H1 (cell line): Measurements from ENCODE around the gene COL4A3. TPM values are rescaled to one million over a fixed set of nuclear protein-coding genes. Genes with fewer than 3 reads are reported as not detected.

Experiments used
- CTCF ChIA-PET: fragments of 300-600 bp; sonication (Branson Sonifier 250); formaldehyde crosslinking; loops from one replicate; lab custom pipeline; 2021; ENCODE audit not compliant: partially characterized antibody; lab: Charles Lee
- POLR2A ChIA-PET: fragments of 300-600 bp; sonication (Branson Sonifier 250); formaldehyde crosslinking; loops from one replicate; lab custom pipeline; 2021; ENCODE audit warnings: inconsistent platforms; ENCODE audit not compliant: partially characterized antibody; lab: Charles Lee
- DNase-seq, 2 experiments: peaks; one replicate each; pipeline versions ENCODE4 v3.0.0 to v3.0.0-alpha.2; 2010 to 2022; ENCODE audit warnings: low spot score in 2 of 2, low read depth in 1 of 2, mixed read lengths in 1 of 2
- FAIRE-seq: peaks from 2 replicates; lab custom pipeline; 2011; peaks lifted over from hg19 to GRCh38; lab: Jason Lieb, UNC
- H2AFZ ChIP-seq: 2 replicates; pipeline ENCODE4 v1.8.1; 2012; ENCODE audit warnings: low read length, inconsistent platforms
- H2AK5ac ChIP-seq: 2 replicates; pipeline ENCODE4 v1.6.1; 2013; ENCODE audit warnings: low read depth, low read length
- H2BK120ac ChIP-seq: replicated peaks from 2 replicates; pipeline ENCODE3; 2013; ENCODE audit warnings: low read depth, low read length, inconsistent platforms
- H2BK12ac ChIP-seq: 2 replicates; pipeline ENCODE4 v1.6.1; 2013; ENCODE audit warnings: low read depth, low read length
- H2BK15ac ChIP-seq: 2 replicates; pipeline ENCODE4 v1.6.1; 2013; ENCODE audit warnings: low read length
- H2BK20ac ChIP-seq: 2 replicates; pipeline ENCODE4 v1.6.1; 2013; ENCODE audit warnings: low read length
- H2BK5ac ChIP-seq: 2 replicates; pipeline ENCODE4 v1.6.1; 2013; ENCODE audit warnings: low read depth, low read length
- H3K14ac ChIP-seq: 2 replicates; pipeline ENCODE4 v1.6.1; 2013; ENCODE audit warnings: inconsistent platforms; ENCODE audit not compliant: insufficient read length
- H3K18ac ChIP-seq: 2 replicates; pipeline ENCODE4 v1.6.1; 2013; ENCODE audit warnings: low read length; ENCODE audit errors: extremely low read depth
- H3K23ac ChIP-seq: 2 replicates; pipeline ENCODE4 v1.6.1; 2013; ENCODE audit warnings: inconsistent platforms; ENCODE audit not compliant: insufficient read length
- H3K23me2 ChIP-seq: 2 replicates; pipeline ENCODE4 v1.6.1; 2013; ENCODE audit warnings: low read depth, low read length
- H3K27ac ChIP-seq: 2 replicates; pipeline ENCODE4 v1.6.1; 2011; ENCODE audit warnings: low read depth, low read length, inconsistent platforms
- H3K27me3 ChIP-seq, 4 experiments: replicated peaks in 1 of 4; 1 replicate in 1 of 4; 2 replicates in 3 of 4; pipeline versions ENCODE4 v1.6.1 to v1.8.1; 2011 to 2013; ENCODE audit warnings: low read length in 3 of 4, mild to moderate bottlenecking in 3 of 4, inconsistent platforms in 2 of 4, mixed read lengths in 2 of 4, moderate library complexity in 1 of 4; ENCODE audit not compliant: control insufficient read depth in 3 of 4, insufficient read depth in 3 of 4; ENCODE audit errors: extremely low read depth in 1 of 4
- H3K36me3 ChIP-seq, 4 experiments: 2 replicates each; pipeline versions ENCODE4 v1.6.1 to v1.8.1; 2011 to 2013; ENCODE audit warnings: mild to moderate bottlenecking in 4 of 4, low read length in 3 of 4, moderate library complexity in 2 of 4, control low read depth in 1 of 4, inconsistent platforms in 1 of 4; ENCODE audit not compliant: insufficient read depth in 4 of 4, control insufficient read depth in 2 of 4
- H3K4ac ChIP-seq: replicated peaks from 2 replicates; pipeline ENCODE3; 2013; ENCODE audit warnings: low read length, low read depth, mixed read lengths, inconsistent platforms; ENCODE audit not compliant: insufficient read length
- H3K4me1 ChIP-seq, 4 experiments: replicated peaks in 1 of 4; 1 replicate in 1 of 4; 2 replicates in 3 of 4; pipeline versions ENCODE4 v1.6.1 to v1.8.1; 2011 to 2013; ENCODE audit warnings: low read length in 3 of 4, inconsistent platforms in 2 of 4, mixed read lengths in 1 of 4; ENCODE audit not compliant: insufficient read depth in 4 of 4, control insufficient read depth in 3 of 4
- H3K4me2 ChIP-seq, 2 experiments: 2 replicates each; pipeline versions ENCODE4 v1.6.1 to v1.8.1; 2011 to 2013; ENCODE audit warnings: low read depth in 2 of 2, low read length in 2 of 2, control low read depth in 1 of 2, inconsistent platforms in 1 of 2, mild to moderate bottlenecking in 1 of 2; ENCODE audit not compliant: insufficient read depth in 1 of 2
- H3K4me3 ChIP-seq, 4 experiments: fragments of 200-600, 300-600 bp in 1 of 4; sonication (generic), shearing (Covaris generic), sonication (Bioruptor Twin) in 1 of 4; 2 replicates each; pipeline versions ENCODE4 v1.5.1 to v1.8.1; 2011 to 2016; ENCODE audit warnings: low read length in 4 of 4, low read depth in 3 of 4, control low read depth in 2 of 4, inconsistent platforms in 2 of 4, mild to moderate bottlenecking in 2 of 4, mixed read lengths in 1 of 4, moderate library complexity in 1 of 4; ENCODE audit not compliant: insufficient read depth in 2 of 4; ENCODE audit errors: extremely low read depth in 1 of 4
- H3K56ac ChIP-seq: replicated peaks from 2 replicates; pipeline ENCODE3; 2013; ENCODE audit warnings: low read depth, mild to moderate bottlenecking, mixed read lengths, low read length, inconsistent platforms; ENCODE audit not compliant: insufficient read length
- H3K79me1 ChIP-seq: 2 replicates; pipeline ENCODE4 v1.6.1; 2013; ENCODE audit warnings: low read depth, low read length, control low read depth
- H3K79me2 ChIP-seq, 2 experiments: 2 replicates each; pipeline versions ENCODE4 v1.6.1 to v1.8.1; 2012 to 2013; ENCODE audit warnings: low read length in 2 of 2, mild to moderate bottlenecking in 2 of 2, inconsistent platforms in 1 of 2; ENCODE audit not compliant: insufficient read depth in 2 of 2, control insufficient read depth in 1 of 2
- H3K9ac ChIP-seq, 4 experiments: replicated peaks in 1 of 4; 1 replicate in 1 of 4; 2 replicates in 3 of 4; pipeline versions ENCODE4 v1.6.1 to v1.8.1; 2011 to 2013; ENCODE audit warnings: low read depth in 3 of 4, low read length in 3 of 4, control low read depth in 2 of 4, mild to moderate bottlenecking in 2 of 4, moderate library complexity in 2 of 4, inconsistent platforms in 1 of 4; ENCODE audit errors: extremely low read depth in 1 of 4
- H3K9me3 ChIP-seq, 2 experiments: 2 replicates each; pipeline versions ENCODE4 v1.6.1 to v1.8.1; 2012 to 2013; ENCODE audit warnings: mild to moderate bottlenecking in 2 of 2, moderate library complexity in 2 of 2, control low read depth in 1 of 2, inconsistent platforms in 1 of 2, low read depth in 1 of 2, low read length in 1 of 2, mixed read lengths in 1 of 2; ENCODE audit not compliant: insufficient read depth in 2 of 2
- H4K20me1 ChIP-seq, 2 experiments: replicated peaks in 1 of 2; 2 replicates each; pipeline versions ENCODE3 to v1.8.1; 2011 to 2013; ENCODE audit warnings: inconsistent platforms in 2 of 2, low read length in 2 of 2, mild to moderate bottlenecking in 1 of 2; ENCODE audit not compliant: insufficient read depth in 2 of 2, control insufficient read depth in 1 of 2
- H4K5ac ChIP-seq: 2 replicates; pipeline ENCODE4 v1.6.1; 2013; ENCODE audit warnings: low read length, low read depth, mixed read lengths, inconsistent platforms; ENCODE audit not compliant: insufficient read length
- H4K8ac ChIP-seq: 2 replicates; pipeline ENCODE4 v1.8.0; 2013; ENCODE audit warnings: mild to moderate bottlenecking, moderate library complexity, low read length, inconsistent platforms; ENCODE audit not compliant: insufficient read depth; ENCODE audit errors: extremely low read depth
- H4K91ac ChIP-seq: replicated peaks from 2 replicates; pipeline ENCODE3; 2013; ENCODE audit warnings: low read length, mixed read lengths, inconsistent platforms; ENCODE audit not compliant: insufficient read length
- CHD1 ChIP-seq: IDR thresholded peaks from 2 replicates; pipeline ENCODE4 v1.6.1; 2012; ENCODE audit warnings: low read depth, low read length, improper control_type of control experiment
- GTF2F1 ChIP-seq: IDR thresholded peaks from 2 replicates; pipeline ENCODE4 v1.6.1; 2012; ENCODE audit warnings: low read depth, low read length, improper control_type of control experiment, borderline replicate concordance
- JUND ChIP-seq: IDR thresholded peaks from 2 replicates; pipeline ENCODE4 v1.6.1; 2011; ENCODE audit warnings: mild to moderate bottlenecking, improper control_type of control experiment, low read length
- NRF1 ChIP-seq: IDR thresholded peaks from 2 replicates; pipeline ENCODE4 v1.6.1; 2011; ENCODE audit warnings: mild to moderate bottlenecking, low read depth, low read length, improper control_type of control experiment
- POU5F1 ChIP-seq: IDR thresholded peaks from 2 replicates; pipeline ENCODE4 v1.6.1; 2011; ENCODE audit warnings: low read depth, mild to moderate bottlenecking, low read length, moderate library complexity
- RBBP5 ChIP-seq: IDR thresholded peaks from 2 replicates; pipeline ENCODE4 v1.7.1; 2012; ENCODE audit warnings: low read depth, mild to moderate bottlenecking, inconsistent platforms, low read length, moderate library complexity, borderline replicate concordance
- RFX5 ChIP-seq: IDR thresholded peaks from 2 replicates; pipeline ENCODE4 v1.6.1; 2011; ENCODE audit warnings: low read depth, low read length, improper control_type of control experiment, borderline replicate concordance
- SP1 ChIP-seq: IDR thresholded peaks from 2 replicates; pipeline ENCODE4 v1.6.1; 2011; ENCODE audit warnings: low read depth, low read length
- ZNF274 ChIP-seq: IDR thresholded peaks from 2 replicates; pipeline ENCODE4 v1.7.0; 2012; ENCODE audit warnings: low read length, borderline replicate concordance; ENCODE audit errors: extremely low read depth
- WGBS, 2 experiments: shearing (Covaris generic) in 1 of 2; methylation state at CpG; one replicate each; pipeline versions ENCODE4 v1.1.6 to v1.1.7; 2013 to 2015; ENCODE audit warnings: low lambda C conversion rate in 2 of 2, mixed read lengths in 2 of 2, inconsistent platforms in 1 of 2, low coverage in 1 of 2, missing lambda C conversion rate in 1 of 2; ENCODE audit not compliant: insufficient replicate concordance in 2 of 2, insufficient coverage in 1 of 2, insufficient read length in 1 of 2; ENCODE audit errors: extremely low coverage in 1 of 2, missing lambda C conversion rate in 1 of 2; 5-methylcytosine and 5-hydroxymethylcytosine counted together
- polyA plus RNA-seq, 7 experiments: library from polyadenylated mRNA; depleted of rRNA in 3 of 7; stranded (reverse) in 5 of 7; unstranded in 2 of 7; fragments of >200 nt in 5 of 7; fragments of 200-250 nt in 2 of 7; gene quantifications; 1 replicate in 5 of 7; 2 replicates in 1 of 7; 4 replicates in 1 of 7; pipeline versions ENCODE4 v1.2.1 to v1.2.3, GENCODE V29; 2011 to 2013; ENCODE audit warnings: missing spikeins in 2 of 7, mixed read lengths in 2 of 7
- total RNA-seq: library from RNA; stranded (reverse); fragmentation: NEBNext Ultra II Directional; extraction: Animal tissue kit (Norgen Biotek cat#: 25700); gene quantifications from 2 replicates; pipeline ENCODE4 v1.2.1, GENCODE V29; 2021
- TF ChIP-seq, protein P1 (sequence below): IDR thresholded peaks from 2 replicates; pipeline ENCODE4 v1.6.1; 2011; ENCODE audit warnings: low read length, improper control_type of control experiment
- TF ChIP-seq, protein P2 (sequence below): IDR thresholded peaks from 2 replicates; pipeline ENCODE4 v1.6.1; 2012; ENCODE audit warnings: low read length, inconsistent platforms

COL4A3 gene
- total and polyA plus RNA-seq, 2 of the 8 experiments (the other 6 are each of a cell fraction or from before 2014, with no cell fraction given) = 0.12 to 0.17 TPM

- WGBS, 2 experiments = 90% methylated on average over 3 of the region's 3 CpGs; no CpG with 5 or more reads in 1 of the 2 experiments
- Histone ChIP-seq H3K27me3 (no peaks in the 10 kb centered on the region), H3K23me2 (no peaks in the 10 kb centered on the region), H3K23ac (no peak overlapping the region), H3K14ac (no peak overlapping the region), H3K79me2 (no peaks in the 10 kb centered on the region), H2BK20ac (no peak overlapping the region), H4K91ac (no peak overlapping the region), H2BK12ac (no peak overlapping the region), H3K18ac (no peak overlapping the region), H2AK5ac (no peak overlapping the region), H4K8ac (no peak overlapping the region), H3K36me3 (no peaks in the 10 kb centered on the region), H4K5ac (no peak overlapping the region), H4K20me1 (no peaks in the 10 kb centered on the region), H2BK5ac (no peak overlapping the region), H3K4me3 (no peak overlapping the region), H3K27ac (no peak overlapping the region), H3K56ac (no peak overlapping the region), H2BK15ac (no peak overlapping the region), H3K9ac (no peak overlapping the region), H2BK120ac (no peak overlapping the region), H2AFZ (no peak overlapping the region), H3K4me2 (no peak overlapping the region), H3K9me3 (no peaks in the 10 kb centered on the region), H3K79me1 (no peaks in the 10 kb centered on the region), H3K4ac (no peak overlapping the region), H3K4me1 (peaks cover 1 to 5% (median 2%) of the 10 kb centered on the region in 4 experiments; a peak in 4 of 7 replicates)
- ChIA-PET CTCF (interaction anchor here (1.0 kb wide), 1 partner anchor 9 kb away, joined by 3 read pairs; no protein-coding TSS in a partner anchor), POLR2A (no interaction called here)
- no peak for DNase-seq
- no peak for FAIRE-seq
- TF ChIP-seq ZNF274 (no peak), RBBP5 (no peak), GTF2F1 (no peak), POU5F1 (no peak), RFX5 (no peak), NRF1 (no peak), SP1 (no peak), CHD1 (no peak), JUND (no peak)
- TF ChIP-seq, protein P1, sequence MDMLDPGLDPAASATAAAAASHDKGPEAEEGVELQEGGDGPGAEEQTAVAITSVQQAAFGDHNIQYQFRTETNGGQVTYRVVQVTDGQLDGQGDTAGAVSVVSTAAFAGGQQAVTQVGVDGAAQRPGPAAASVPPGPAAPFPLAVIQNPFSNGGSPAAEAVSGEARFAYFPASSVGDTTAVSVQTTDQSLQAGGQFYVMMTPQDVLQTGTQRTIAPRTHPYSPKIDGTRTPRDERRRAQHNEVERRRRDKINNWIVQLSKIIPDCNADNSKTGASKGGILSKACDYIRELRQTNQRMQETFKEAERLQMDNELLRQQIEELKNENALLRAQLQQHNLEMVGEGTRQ = no peak
- TF ChIP-seq, protein P2, sequence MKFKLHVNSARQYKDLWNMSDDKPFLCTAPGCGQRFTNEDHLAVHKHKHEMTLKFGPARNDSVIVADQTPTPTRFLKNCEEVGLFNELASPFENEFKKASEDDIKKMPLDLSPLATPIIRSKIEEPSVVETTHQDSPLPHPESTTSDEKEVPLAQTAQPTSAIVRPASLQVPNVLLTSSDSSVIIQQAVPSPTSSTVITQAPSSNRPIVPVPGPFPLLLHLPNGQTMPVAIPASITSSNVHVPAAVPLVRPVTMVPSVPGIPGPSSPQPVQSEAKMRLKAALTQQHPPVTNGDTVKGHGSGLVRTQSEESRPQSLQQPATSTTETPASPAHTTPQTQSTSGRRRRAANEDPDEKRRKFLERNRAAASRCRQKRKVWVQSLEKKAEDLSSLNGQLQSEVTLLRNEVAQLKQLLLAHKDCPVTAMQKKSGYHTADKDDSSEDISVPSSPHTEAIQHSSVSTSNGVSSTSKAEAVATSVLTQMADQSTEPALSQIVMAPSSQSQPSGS = no peak
These were observed 16.3 kb downstream of the COL4A3 start for GRCh38 chr2:227180770-227181169.
